Measurements from ENCODE around the gene EIF3A.

EIF3A gene

GRCh38 chr10:119070395-119071165 is 10.0 kb downstream of the EIF3A start:
- TF ChIP-seq, protein P1, sequence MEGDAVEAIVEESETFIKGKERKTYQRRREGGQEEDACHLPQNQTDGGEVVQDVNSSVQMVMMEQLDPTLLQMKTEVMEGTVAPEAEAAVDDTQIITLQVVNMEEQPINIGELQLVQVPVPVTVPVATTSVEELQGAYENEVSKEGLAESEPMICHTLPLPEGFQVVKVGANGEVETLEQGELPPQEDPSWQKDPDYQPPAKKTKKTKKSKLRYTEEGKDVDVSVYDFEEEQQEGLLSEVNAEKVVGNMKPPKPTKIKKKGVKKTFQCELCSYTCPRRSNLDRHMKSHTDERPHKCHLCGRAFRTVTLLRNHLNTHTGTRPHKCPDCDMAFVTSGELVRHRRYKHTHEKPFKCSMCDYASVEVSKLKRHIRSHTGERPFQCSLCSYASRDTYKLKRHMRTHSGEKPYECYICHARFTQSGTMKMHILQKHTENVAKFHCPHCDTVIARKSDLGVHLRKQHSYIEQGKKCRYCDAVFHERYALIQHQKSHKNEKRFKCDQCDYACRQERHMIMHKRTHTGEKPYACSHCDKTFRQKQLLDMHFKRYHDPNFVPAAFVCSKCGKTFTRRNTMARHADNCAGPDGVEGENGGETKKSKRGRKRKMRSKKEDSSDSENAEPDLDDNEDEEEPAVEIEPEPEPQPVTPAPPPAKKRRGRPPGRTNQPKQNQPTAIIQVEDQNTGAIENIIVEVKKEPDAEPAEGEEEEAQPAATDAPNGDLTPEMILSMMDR (IDR thresholded peaks at IDR 0.05) = no peak

GRCh38 chr10:119061926-119062325 is 18.7 kb downstream of the EIF3A start:
- TF ChIP-seq, protein P1 (IDR thresholded peaks at IDR 0.05) = no peak

DNA sequence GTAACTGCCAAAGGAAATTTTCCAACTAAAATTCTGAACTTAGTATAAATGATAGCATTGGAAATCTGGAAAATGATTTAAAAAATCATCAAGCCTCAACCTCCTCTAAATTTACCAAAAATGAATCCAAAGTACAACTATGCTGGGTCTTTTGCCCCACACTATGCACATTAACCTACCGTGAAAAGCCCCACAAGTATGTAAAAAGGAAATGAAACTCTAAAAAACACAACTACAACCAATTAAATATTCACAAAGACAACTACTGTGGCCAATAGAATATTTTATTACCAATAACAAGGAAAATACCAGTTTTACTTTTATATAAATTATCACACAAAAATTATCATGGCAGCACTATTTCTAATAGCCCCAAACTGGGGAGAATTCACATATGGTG is 19.3 kb downstream of the EIF3A start:
- TF ChIP-seq, protein P1 (IDR thresholded peaks at IDR 0.05) = no peak

DNA sequence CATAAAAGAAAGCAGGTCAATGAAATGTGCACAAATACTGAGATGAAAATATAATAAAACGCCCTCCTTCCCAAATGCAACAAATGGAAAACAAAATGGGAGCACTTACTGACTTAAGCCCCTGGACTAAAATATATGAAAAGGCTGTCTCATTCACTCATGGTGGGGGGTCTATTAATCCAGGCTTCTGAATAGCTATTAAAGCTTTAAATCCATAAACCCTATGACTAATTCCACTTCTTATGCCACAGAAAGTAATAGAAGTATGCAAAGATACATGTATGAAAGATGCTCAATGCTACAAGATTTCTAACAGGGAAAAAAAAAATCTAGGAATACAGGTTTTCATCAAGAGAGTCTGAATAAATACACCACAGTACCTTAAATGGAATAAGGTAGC is 20.5 kb downstream of the EIF3A start:
- TF ChIP-seq, protein P1 (IDR thresholded peaks at IDR 0.05) = no peak

DNA sequence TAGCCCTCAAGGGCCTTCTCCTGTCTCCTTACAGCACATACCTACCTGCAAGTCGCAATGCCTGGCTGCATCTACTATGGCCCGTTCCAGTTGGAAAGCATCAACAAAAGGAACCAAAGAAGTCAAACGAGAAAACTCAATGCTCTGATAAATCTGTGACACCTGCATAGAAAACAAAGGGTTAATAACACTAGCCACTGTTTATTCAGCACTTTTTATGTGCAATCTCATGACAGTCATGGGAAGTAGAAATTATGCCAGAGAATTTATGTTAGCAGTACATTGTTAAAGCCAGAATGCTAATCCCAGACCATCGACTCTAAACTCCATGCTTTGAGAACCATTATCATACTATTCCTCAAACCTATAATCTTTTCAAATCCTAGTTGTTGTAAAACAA is 21.1 kb downstream of the EIF3A start:
- TF ChIP-seq, protein P1 (IDR thresholded peaks at IDR 0.05) = no peak

- TF ChIP-seq, protein P1 (IDR thresholded peaks at IDR 0.05) = no peak
These were observed 22.6 kb downstream of the EIF3A start for GRCh38 chr10:119058010-119058409.

DNA sequence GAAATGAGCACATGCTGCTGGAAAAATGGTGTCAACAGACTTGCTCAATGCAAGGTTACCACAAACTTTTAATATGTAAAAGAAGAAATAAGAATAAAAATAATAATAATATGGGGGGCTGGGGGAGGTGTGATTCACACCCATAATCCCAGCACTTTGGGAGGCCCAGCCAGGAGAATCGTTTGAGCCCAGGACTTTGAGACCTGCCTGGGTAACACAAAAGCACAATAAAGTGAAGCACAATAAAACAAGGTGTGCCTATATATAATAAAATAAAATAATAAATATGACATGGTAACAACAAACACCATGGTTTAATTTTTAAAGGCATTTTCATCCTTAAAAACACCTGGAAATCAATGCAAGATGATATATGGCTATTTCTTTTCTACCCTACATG is 25.1 kb downstream of the EIF3A start:
- TF ChIP-seq, protein P1 (IDR thresholded peaks at IDR 0.05) = no peak

DNA sequence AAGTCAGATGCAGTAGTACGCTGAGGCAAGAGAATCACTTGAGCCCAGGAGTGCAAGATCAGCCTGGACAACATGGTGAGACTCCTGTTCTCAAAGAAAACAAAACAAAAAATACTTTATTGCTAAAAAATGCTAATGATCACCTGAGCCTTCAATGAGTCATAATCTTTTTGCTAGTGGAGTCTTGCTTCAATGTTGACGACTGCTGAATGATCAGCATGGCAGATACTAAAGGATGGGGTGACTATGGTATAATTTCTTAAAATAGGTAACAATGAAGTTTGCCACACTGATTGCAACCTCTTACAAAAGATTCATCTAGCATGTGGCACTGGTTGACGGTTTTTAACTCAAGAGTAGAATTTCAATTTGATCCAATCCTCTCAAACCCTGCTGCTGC is 28.8 kb downstream of the EIF3A start:
- TF ChIP-seq, protein P1 (IDR thresholded peaks at IDR 0.05) = no peak

All from LNCAP (cell line).